Retinal pigment epithelial cell (primary cell): ENCODE measurements around the gene ALPL.

ENCODE experiments used
- DNase-seq: peaks from one replicate; pipeline ENCODE4 v3.0.0-alpha.2; 2010; ENCODE audit warnings: low read depth
- H3K4me3 ChIP-seq: 2 replicates; pipeline ENCODE4 v1.5.1; 2011; ENCODE audit warnings: mild to moderate bottlenecking, low read length, control low read depth, moderate library complexity
- TF ChIP-seq, protein P1 (sequence below): conservative IDR thresholded peaks from 2 replicates; pipeline ENCODE4 v1.5.1; 2011; ENCODE audit warnings: low read depth, low read length, control low read depth, inconsistent platforms

The ALPL gene

DNA sequence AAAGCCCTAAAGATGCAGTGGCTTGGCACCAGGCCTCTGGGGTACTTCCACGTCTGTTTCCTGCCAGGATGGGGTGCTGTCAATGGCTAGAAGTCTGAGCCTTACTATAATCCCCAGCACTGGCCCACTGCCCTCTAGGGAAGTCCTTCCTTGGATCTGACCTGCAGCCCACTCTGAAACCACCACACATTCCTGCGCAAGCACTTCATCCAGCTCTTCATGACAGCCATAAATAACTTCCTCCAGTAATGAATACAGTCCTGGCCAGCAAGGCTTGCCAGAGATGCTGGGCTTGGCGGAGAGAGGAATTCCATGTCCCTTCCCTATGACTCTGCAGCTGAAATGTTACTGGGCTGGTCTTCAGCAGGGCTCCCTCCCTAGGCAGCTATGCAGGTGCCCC is 32.6 kb downstream of the ALPL start:
- TF ChIP-seq, protein P1, sequence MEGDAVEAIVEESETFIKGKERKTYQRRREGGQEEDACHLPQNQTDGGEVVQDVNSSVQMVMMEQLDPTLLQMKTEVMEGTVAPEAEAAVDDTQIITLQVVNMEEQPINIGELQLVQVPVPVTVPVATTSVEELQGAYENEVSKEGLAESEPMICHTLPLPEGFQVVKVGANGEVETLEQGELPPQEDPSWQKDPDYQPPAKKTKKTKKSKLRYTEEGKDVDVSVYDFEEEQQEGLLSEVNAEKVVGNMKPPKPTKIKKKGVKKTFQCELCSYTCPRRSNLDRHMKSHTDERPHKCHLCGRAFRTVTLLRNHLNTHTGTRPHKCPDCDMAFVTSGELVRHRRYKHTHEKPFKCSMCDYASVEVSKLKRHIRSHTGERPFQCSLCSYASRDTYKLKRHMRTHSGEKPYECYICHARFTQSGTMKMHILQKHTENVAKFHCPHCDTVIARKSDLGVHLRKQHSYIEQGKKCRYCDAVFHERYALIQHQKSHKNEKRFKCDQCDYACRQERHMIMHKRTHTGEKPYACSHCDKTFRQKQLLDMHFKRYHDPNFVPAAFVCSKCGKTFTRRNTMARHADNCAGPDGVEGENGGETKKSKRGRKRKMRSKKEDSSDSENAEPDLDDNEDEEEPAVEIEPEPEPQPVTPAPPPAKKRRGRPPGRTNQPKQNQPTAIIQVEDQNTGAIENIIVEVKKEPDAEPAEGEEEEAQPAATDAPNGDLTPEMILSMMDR: no peak
- DNase-seq: no peak

GRCh38 chr1:21543598-21543997 is 34.4 kb downstream of the ALPL start:
- H3K4me3 ChIP-seq: no peak overlapping the region
- DNase-seq: no peak
- TF ChIP-seq, protein P1: no peak

More for the DNA sequence above, 32.6 kb downstream of the ALPL start:
- H3K4me3 ChIP-seq: no peak overlapping the region

DNA sequence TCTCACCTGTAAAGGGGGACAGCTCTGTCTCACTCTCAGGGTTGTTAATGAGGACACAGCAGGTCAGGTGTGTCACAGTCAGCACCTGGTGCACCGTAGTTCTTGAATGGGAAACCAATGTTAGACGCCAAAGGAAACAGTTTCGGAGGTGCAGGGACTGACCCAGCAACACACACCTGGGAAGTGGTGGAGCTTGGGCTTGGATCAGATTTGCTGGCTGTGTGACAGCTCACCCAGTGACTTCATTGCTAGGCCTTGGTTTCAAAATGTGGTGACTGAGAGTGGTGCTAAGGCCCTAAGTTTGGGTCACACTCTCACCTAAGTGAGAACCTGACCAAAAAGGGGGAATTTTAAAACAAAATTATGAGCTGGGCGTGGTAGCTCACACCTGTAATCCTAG is 34.9 kb downstream of the ALPL start:
- TF ChIP-seq, protein P1: no peak
- no peak overlapping the region for H3K4me3 ChIP-seq
- DNase-seq: no peak

GRCh38 chr1:21546122-21546825 is 37.1 kb downstream of the ALPL start:
- no peak overlapping the region for H3K4me3 ChIP-seq
- TF ChIP-seq, protein P1: no peak
- no peak for DNase-seq

DNA sequence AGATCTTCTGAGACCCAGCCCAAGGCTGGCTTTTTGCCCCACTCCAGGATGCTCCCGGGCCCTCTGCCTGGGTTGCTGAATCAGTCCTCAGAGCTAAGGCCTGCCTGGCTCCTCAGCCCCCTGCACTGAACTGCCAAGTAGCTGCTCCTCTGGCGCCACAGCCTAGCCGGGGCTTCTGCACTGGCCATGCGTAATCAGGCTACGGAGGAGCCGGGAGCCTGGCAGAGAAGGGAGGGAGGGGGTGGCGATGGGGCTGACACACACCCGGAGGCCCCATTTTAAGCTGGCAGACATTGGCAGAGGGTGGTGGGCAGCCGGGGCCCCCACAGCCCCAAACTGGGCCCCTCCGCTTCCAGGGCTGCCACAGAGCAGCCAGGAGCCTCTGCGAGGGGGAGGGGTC is 38.7 kb downstream of the ALPL start:
- TF ChIP-seq, protein P1: no peak
- H3K4me3 ChIP-seq: no peak overlapping the region
- DNase-seq: no peak

DNA sequence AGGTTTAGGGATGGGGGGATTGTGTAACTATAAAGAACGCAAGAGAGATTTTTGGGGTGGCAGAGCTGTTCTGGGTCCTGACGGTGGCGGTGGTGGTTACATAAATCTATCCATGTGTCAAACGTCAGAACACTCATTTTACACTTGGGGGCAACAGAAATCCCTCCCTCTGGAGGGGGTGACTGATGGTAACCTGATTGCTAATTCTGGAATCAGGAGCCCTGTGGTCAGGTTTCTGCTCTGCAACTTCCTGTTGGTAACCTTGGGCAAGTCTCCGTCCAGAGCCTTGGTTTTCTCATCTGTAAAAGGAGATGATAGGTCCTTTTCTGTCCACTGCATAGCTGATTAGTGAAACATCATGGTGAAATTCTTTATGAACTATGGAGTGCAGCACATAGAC is 40.9 kb downstream of the ALPL start:
- no peak overlapping the region for H3K4me3 ChIP-seq
- DNase-seq: no peak
- TF ChIP-seq, protein P1: no peak

GRCh38 chr1:21550866-21551475 is 41.7 kb downstream of the ALPL start:
- H3K4me3 ChIP-seq: no peak overlapping the region
- TF ChIP-seq, protein P1: no peak

More at GRCh38 chr1:21550866-21551475, 41.7 kb downstream of the ALPL start:
- DNase-seq: no peak
